Medulla oblongata (tissue), 1 donor: ENCODE data around the gene GALNT2.

Source experiments
- DNase-seq: peaks from one replicate; pipeline ENCODE4 v3.0.0-alpha.2; 2015; ENCODE audit errors: extremely low spot score

Gene GALNT2

GRCh38 chr1:230208619-230209261 is 141.7 kb downstream of the GALNT2 start:
- no peak for DNase-seq

DNA sequence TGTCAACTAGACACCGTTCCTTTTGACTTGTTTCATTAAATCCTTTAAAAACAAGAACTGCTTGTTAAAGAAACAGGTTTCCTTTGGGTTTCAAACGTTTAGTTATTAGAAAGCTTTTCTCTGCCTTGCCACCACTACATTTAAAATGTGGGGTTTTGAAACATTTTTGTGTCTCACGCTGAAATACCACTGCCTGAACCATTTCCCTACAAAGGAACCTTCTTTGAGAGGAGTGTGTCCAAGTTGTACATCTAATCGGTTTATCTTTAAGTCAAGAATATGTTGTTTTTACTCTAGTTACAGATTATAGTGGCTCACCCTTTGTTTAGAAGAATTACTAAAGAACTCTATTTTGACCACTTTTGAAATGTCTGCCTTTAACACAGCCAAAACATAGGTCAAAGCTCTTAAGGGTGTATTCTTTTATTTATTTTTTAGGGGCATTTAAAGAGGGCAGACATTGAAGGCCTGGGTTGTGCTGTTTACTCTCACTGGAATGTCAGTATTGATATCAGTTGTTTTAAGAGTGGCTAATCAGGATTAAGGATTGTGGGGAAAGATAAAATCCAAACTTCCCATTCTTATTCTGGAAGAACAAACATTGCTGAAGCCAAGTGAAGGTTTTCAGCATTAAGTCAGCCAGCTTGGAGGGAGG is 143.4 kb downstream of the GALNT2 start:
- DNase-seq: no peak

DNA sequence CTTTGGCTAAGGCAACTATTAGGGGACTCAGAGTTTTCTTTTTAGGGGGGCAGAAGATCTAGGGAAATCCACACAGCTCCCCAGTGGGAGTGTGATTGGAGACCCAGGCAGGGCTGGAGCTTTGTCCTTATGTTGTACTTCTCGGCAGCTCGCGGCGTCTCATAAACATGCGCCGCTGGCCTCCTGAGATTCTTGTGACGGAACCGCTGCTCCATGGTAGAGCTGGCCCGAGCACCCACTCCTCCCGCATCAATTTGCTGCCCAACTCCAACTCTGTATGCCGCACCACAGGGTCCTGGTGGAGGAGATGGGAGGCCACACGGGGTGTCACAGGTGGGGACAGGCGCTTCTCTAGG is 143.9 kb downstream of the GALNT2 start:
- DNase-seq: no peak

DNA sequence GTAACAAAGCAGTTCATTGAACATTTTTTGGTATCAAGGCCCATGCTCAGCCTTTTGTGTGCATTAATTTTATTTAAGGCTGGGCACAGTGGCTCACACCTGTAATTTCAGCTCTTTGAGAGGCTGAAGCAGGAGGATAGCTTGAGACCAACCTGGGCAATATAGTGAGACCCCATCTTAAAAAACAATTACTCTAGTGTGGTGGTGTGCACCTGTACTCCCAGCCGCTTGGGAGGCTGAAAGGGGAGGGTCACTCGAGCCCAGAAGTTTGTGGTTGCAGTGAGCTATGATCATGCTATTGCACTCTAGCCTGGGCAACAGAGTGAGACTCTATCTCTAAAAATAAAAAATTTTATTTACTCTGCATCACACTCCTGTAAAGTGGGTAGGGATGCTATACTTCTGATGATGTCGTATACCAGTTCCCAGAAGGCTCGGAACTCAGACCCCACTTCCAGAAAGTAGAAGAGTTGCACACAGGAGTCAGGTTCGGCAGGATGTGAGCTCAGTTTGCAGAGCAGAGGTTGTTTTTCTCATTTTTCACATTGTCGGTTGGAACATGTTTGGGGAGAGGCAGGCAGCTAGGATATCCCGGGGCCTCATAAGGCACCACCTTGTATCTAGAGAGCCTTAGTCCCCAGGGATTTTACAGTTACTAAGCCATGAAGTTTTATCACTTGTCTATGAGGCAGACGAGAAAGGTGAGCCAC is 144.6 kb downstream of the GALNT2 start:
- no peak for DNase-seq

DNA sequence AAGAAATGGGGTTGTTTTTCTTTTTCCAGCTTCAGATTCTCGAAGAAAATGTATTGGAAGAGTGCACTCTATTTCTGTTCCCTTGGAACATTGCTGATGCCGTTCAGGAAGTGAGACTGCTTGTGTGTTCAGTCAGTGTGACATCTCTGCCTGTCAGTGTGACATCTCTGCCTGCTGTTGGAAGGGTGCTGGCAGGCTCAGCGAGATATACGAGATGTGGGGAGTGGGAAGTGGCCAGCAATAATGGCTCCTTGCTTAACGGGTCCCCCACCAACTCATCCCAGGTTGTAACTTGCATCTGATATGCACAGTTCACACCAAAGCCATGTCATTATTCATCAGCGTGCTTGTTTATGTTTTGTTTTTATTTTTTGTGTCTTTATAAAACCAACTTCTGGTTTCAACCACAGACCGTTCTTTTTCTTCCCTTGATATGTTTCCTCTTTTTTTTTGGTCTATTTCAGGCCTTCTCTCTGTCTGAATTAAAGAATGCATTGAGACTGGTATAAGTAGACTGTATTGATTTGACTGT is 145.4 kb downstream of the GALNT2 start:
- peak; percentile 81 for DNase-seq

DNA sequence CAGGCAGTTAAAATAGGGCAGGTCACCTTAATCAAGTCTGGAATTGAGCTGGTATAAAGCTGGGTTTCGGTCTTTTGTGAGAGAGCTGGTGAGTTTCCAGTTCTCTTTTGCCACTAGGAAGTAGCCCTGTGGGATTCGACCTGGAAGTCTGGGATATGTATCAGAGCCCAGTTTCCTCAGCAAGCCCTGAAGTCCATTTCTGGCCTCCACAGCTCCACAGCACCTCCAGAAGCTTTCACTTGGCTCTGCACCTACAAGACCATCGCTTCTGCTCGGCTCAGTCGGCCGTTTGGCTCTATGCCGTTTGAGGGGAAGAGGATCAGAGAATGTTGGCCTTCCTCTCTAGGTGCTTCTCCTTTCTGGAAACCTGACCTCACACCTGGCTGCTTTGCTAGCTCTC is 148.0 kb downstream of the GALNT2 start:
- peak; percentile 85 for DNase-seq

- DNase-seq: no peak
Observed at GRCh38 chr1:230215529-230215928, 148.5 kb downstream of the GALNT2 start.

- DNase-seq: no peak
Observed at GRCh38 chr1:230216896-230217295, 149.9 kb downstream of the GALNT2 start.

DNA sequence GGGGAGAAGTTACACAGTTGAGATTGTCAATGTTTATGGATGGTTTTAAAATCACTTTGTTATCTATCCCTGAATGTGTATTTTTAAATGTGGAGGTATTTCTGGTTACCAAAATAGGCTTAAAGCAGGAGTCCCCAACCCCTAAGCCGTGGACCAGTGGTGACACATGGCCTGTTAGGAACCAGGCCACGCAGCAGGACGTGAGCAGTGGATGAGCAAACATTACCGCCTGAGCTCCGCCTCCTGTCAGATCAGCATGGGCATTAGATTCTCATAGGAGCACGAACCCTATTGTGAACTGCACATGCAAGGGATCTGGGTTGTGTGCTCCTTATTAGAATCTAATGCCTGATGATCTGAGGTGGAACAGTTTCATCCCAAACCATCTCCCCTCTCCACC is 151.6 kb downstream of the GALNT2 start:
- no peak for DNase-seq

GRCh38 chr1:230219174-230220067 is 152.4 kb downstream of the GALNT2 start:
- DNase-seq: no peak

- DNase-seq: no peak
Observed at GRCh38 chr1:230220478-230220877, 153.4 kb downstream of the GALNT2 start.

DNA sequence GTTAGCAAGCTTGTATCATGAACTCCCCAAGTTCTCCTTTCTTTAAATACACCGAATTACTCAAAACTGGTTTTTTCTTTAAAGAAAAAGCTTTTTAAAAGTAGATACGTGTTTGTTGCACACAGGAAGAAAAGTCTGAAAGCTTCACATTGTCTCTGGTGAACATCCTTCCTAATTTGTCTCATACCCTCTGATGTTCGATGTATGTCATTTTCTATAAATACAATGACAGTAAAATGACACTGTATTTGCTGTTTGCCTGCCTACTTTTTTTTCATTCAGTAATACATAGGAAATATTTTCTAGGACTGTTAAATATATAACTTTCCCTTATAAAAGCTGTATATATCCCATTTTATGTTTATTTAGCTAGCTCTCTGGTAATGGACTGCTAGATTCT is 153.9 kb downstream of the GALNT2 start:
- no peak for DNase-seq

DNA sequence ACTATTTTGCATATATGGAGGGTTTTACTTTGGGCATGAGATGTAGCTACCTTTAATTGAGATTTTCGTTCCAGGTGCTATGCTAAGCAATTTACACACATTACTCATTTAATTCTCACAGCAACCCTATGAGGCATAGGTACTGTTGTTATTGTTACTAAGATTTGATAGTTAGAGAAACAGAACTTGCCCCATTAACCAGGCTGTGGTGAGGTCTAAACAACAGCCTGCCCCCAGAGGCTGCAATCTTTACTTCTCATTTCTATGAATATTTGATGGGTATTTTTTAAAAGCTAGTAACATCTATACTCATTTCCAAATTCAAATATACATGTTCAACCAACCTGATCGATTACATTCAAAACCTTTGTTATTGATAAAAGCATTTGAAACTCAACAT is 155.6 kb downstream of the GALNT2 start:
- DNase-seq: no peak

- DNase-seq: no peak
Observed at GRCh38 chr1:230224101-230224960, 157.3 kb downstream of the GALNT2 start.

DNA sequence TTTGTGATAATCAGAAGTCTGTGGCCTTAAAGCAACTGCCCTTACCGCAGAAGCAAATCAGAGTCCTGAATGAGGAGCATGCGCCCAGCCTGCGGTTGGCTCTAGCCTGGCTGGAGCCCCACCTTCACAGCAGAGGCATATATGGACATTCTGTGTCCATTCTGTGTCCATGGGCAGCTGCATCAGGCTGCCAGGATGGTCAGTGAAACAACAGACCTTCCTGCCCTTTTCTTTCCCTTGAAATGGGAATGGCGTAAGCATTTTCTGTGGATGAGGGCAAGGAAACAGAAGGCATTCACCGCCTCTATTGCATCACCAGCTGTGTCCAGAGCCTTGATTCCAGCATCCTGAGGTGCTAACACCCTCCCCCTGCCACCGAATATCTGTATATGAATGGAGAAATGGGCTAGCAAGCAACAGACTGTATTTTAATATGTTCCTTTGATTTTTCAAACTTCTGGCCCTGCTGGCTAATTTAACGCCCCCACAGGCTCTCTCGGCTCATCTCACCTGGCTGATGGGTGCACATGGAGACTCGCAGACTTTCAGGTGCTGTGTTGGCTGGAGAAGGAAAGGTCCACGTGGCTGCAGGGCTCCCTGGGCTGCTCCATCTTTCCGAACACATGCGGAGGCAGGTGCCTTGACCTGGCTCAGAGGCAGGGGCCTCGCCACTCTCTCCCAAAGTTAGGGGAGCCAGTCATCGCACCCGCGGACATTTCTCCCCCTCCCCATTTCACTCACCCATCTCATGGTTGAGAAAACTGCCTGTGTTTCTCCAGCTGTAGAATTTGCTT is 159.2 kb downstream of the GALNT2 start:
- DNase-seq: no peak

DNA sequence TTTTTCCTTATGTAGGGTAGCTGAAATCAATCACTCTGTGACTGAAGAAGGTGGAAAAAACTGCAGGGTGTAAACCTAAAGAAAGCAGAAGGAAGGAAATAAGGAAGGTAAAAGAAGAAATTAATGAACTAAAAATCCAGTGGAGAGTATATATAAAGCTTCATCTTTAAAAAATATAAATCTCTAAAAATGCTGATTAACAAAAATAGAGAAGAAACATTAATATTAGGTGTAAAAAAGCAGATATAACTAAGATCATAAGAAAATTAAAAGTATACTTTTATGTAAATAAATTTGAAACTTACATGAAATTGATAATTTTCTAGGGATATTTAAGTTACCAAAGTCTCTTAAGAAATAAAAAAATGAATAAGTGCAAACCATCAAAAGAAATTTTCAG is 159.8 kb downstream of the GALNT2 start:
- no peak for DNase-seq

GRCh38 chr1:230228236-230228897 is 161.3 kb downstream of the GALNT2 start:
- no peak for DNase-seq

GRCh38 chr1:230230273-230230672 is 163.2 kb downstream of the GALNT2 start:
- no peak for DNase-seq

DNA sequence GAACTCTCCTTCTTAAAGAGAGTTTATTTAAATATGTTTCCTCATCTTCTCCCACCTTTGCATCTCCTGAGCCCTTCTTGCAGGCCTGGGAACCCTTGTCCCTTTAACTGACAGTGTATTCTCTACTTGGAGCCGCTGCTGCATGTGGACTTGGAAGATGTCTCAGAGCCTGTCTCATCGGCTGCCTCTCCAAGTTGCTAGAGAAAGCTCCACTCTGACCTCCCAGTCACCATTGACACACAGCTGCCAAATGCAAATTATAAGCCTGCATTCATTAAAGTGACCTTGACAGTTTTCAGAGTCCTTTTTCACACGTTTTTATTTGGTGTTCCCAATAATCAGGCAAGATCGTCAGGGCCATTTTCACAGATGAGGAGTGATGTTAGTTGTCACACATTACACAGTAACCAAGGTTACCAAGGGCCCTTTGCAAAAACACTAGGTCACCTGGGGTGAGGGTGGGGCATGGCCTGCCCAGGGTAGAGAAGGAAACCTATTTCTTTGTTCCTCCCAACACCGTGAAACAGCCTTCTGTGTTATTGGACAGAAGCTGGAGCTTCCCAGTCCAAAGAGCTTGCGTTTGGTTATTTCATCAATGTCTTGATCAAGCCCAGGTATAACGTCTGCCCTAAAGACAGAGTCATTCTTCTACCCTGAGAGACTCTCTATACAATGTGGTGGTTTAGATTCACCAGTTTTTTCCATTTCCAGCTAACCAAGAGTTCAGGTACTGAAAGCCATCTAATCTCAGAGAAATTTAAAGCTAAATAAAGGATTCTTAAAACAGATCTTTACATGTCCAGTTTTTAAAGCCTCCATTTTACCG is 164.1 kb downstream of the GALNT2 start:
- DNase-seq: no peak
